Endothelial cell of umbilical vein (primary cell): Measurements from ENCODE around the gene OSBP2. TPM values are rescaled to one million over a fixed set of nuclear protein-coding genes. Genes with fewer than 3 reads are reported as not detected.
A peak's percentile ranks its signal among the peaks of the same experiment; 100 is the strongest.

Experiments used
- BruUV-seq: library from RNA; stranded (reverse); fragments of 400-500 nt; replicated peaks from 2 replicates; lab custom pipeline; 2021; lab: Mats Ljungman, UMichigan
- CTCF ChIA-PET: fragments of 300-600, 350-600 bp; sonication (Branson Sonifier 250); formaldehyde crosslinking; loops from one replicate; lab custom pipeline; 2021; ENCODE audit warnings: antibody characterized with exemption, inconsistent platforms; lab: Charles Lee
- POLR2A ChIA-PET: fragments of 300-600, 350-600 bp; sonication (Branson Sonifier 250); formaldehyde crosslinking; loops from one replicate; lab custom pipeline; 2021; ENCODE audit warnings: antibody characterized with exemption, inconsistent platforms; lab: Charles Lee
- DNase-seq: peaks from one replicate; pipeline ENCODE4 v3.0.0-alpha.2; 2011; ENCODE audit warnings: low read depth, low spot score
- FAIRE-seq: peaks from 2 replicates; lab custom pipeline; 2011; peaks lifted over from hg19 to GRCh38; lab: Jason Lieb, UNC
- H2AFZ ChIP-seq: 2 replicates; pipeline ENCODE4 v1.6.0; 2012; ENCODE audit warnings: low read depth, low read length, control low read depth, inconsistent platforms
- H3K27ac ChIP-seq: 2 replicates; pipeline ENCODE4 v1.5.1; 2011; ENCODE audit warnings: low read depth, mild to moderate bottlenecking, control low read depth, low read length, moderate library complexity; ENCODE audit not compliant: insufficient read depth
- H3K27me3 ChIP-seq, 2 experiments: 2 replicates each; pipeline versions ENCODE4 v1.6.0 to v1.6.1; 2011; ENCODE audit warnings: low read length in 2 of 2, mixed read lengths in 1 of 2; ENCODE audit not compliant: control insufficient read depth in 2 of 2, insufficient read depth in 2 of 2
- H3K36me3 ChIP-seq, 2 experiments: 2 replicates in 1 of 2; 3 replicates in 1 of 2; pipeline ENCODE4 v1.5.1; 2011; ENCODE audit warnings: low read length in 2 of 2, mild to moderate bottlenecking in 1 of 2, moderate library complexity in 1 of 2; ENCODE audit not compliant: control insufficient read depth in 2 of 2, insufficient read depth in 2 of 2; ENCODE audit errors: extremely low read depth in 1 of 2
- H3K4me1 ChIP-seq: 3 replicates; pipeline ENCODE4 v1.5.1; 2011; ENCODE audit warnings: mild to moderate bottlenecking, low read length; ENCODE audit not compliant: control insufficient read depth, insufficient read depth; ENCODE audit errors: extremely low read depth
- H3K4me2 ChIP-seq: 2 replicates; pipeline ENCODE4 v1.6.1; 2011; ENCODE audit warnings: low read length, control low read depth, mixed read lengths; ENCODE audit not compliant: insufficient read depth
- H3K4me3 ChIP-seq, 3 experiments: fragments of 200-600 bp in 1 of 3; sonication (generic), shearing (Covaris generic) in 1 of 3; replicated peaks in 1 of 3; 2 replicates each; pipeline ENCODE4 v1.5.1; 2011 to 2016; ENCODE audit warnings: control low read depth in 3 of 3, low read length in 3 of 3, mild to moderate bottlenecking in 2 of 3, inconsistent platforms in 1 of 3, low read depth in 1 of 3, moderate library complexity in 1 of 3; ENCODE audit not compliant: insufficient read depth in 1 of 3
- H3K79me2 ChIP-seq: 2 replicates; pipeline ENCODE4 v1.6.0; 2012; ENCODE audit warnings: low read length, inconsistent platforms; ENCODE audit not compliant: control insufficient read depth, insufficient read depth
- H3K9ac ChIP-seq: replicated peaks from 2 replicates; pipeline ENCODE3; 2011; ENCODE audit warnings: low read length, control low read depth; ENCODE audit not compliant: insufficient read depth; ENCODE audit errors: extremely low read depth
- H3K9me1 ChIP-seq: replicated peaks from 3 replicates; pipeline ENCODE4 v1.6.0; 2011; ENCODE audit warnings: mild to moderate bottlenecking, low read length; ENCODE audit not compliant: control insufficient read depth, insufficient read depth; ENCODE audit errors: extremely low read depth
- H3K9me3 ChIP-seq: replicated peaks from 2 replicates; pipeline ENCODE4 v1.5.1; 2012; ENCODE audit warnings: low read length, inconsistent platforms; ENCODE audit not compliant: control insufficient read depth, insufficient read depth
- H4K20me1 ChIP-seq: replicated peaks from 2 replicates; pipeline ENCODE3; 2011; ENCODE audit warnings: mild to moderate bottlenecking, low read length; ENCODE audit not compliant: control insufficient read depth, insufficient read depth; ENCODE audit errors: extremely low read depth
- CTCF ChIP-seq, 2 donors: IDR thresholded peaks; 1 replicate in 1 of 2; 2 replicates in 1 of 2; pipeline ENCODE4 v1.5.1; 2011; ENCODE audit warnings: low read length in 2 of 2, mild to moderate bottlenecking in 2 of 2, moderate library complexity in 2 of 2, control low read depth in 1 of 2, inconsistent platforms in 1 of 2, low read depth in 1 of 2; ENCODE audit not compliant: insufficient read depth in 1 of 2; ENCODE audit errors: extremely low read depth in 1 of 2
- EZH2 ChIP-seq: IDR thresholded peaks from 2 replicates; pipeline ENCODE4 v1.6.1; 2012; ENCODE audit warnings: borderline replicate concordance, low read depth, mild to moderate bottlenecking, moderate library complexity, low read length, inconsistent platforms; ENCODE audit not compliant: severe bottlenecking
- FOS ChIP-seq: IDR thresholded peaks from 2 replicates; pipeline ENCODE4 v1.6.1; 2011; ENCODE audit warnings: mild to moderate bottlenecking, low read length, moderate library complexity, borderline replicate concordance; ENCODE audit not compliant: insufficient read depth
- GATA2 ChIP-seq: IDR thresholded peaks from 2 replicates; pipeline ENCODE4 v1.7.0; 2011; ENCODE audit warnings: low read depth, mild to moderate bottlenecking, moderate library complexity, mixed read lengths, low read length; ENCODE audit not compliant: insufficient read length, insufficient read depth
- JUN ChIP-seq: IDR thresholded peaks from 2 replicates; pipeline ENCODE4 v1.6.1; 2011; ENCODE audit warnings: borderline replicate concordance, low read depth; ENCODE audit not compliant: insufficient read length, insufficient read depth
- MYC ChIP-seq: IDR thresholded peaks from one replicate; pipeline ENCODE4 v1.6.1; 2011; ENCODE audit warnings: mild to moderate bottlenecking, low read depth, low read length
- POLR2A ChIP-seq: IDR thresholded peaks from 2 replicates; pipeline ENCODE4 v1.6.1; 2012; ENCODE audit warnings: low read depth, mild to moderate bottlenecking, control low read depth, low read length
- POLR2AphosphoS5 ChIP-seq: IDR thresholded peaks from 2 replicates; pipeline ENCODE4 v1.6.1; 2012; ENCODE audit warnings: low read depth, mild to moderate bottlenecking, control low read depth, low read length, moderate library complexity; ENCODE audit not compliant: insufficient read depth
- dilution Hi-C: fragments of 300-500 bp; cut with MboI; formaldehyde crosslinking; loops from one replicate; pipeline ENCODE4 v1.15.0; 2019; ENCODE audit warnings: low sequenced_read_pairs; ENCODE audit not compliant: extremely low pct_ligation_motif_present
- intact Hi-C: fragments of 100-400 bp; cut with micrococcal nuclease; formaldehyde crosslinking; loops from one replicate; pipeline ENCODE4 v1.10.0; 2022
- polyA plus RNA-seq, 4 experiments: library from polyadenylated mRNA; depleted of rRNA in 3 of 4; stranded (reverse) in 3 of 4; unstranded in 1 of 4; fragments of >200 nt; gene quantifications; 2 replicates each; pipeline versions ENCODE4 v1.2.1 to v1.2.3, GENCODE V29; 2011 to 2012; ENCODE audit warnings: missing spikeins in 1 of 4
- total RNA-seq: library from RNA; stranded (reverse); gene quantifications from 2 replicates; pipeline ENCODE4 v1.2.3, GENCODE V29; 2021
- TF ChIP-seq, protein P1 (sequence below): IDR thresholded peaks from 2 replicates; pipeline ENCODE4 v1.6.1; 2011; ENCODE audit not compliant: insufficient read depth, insufficient read length

Gene OSBP2
- total and polyA plus RNA-seq, 2 donors (not counting 3 experiments of a cell fraction or from before 2014, with no cell fraction given) = 4.1 to 7.5 TPM

DNA sequence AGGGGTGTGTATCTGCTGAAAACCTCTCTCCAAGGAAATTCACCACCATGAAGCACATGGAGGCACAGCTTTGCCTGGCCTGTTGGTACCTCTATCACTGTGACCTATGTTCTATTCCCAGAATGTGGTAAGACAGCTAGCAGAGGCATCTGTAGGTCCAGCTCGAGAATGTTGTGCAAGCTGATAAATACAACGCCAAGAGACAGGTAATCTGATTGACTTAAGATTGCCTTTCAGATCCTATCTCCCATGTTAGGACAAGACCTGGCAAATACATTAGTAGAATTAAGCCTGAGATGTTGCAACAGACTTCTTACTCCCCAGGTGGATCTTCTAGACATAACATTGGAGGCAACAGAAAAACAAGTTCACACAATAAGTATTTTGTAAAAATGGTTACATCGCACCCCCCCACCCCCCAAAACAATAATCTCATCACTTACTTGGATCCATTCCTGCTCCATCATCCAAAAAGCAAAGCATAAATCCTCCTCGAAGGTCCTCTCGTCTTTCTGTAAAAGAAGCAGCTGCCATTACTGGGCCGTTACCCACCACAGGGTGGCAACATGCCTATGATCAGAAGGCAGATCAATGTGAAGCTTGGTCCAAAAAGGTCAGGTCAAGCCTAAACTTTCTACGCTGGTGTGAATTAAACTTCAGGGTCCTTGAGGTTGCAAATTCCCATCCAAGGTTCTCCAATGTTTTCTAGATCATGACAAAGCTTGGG is 255.4 kb downstream of the OSBP2 start:
- Histone ChIP-seq H3K9me3 (no peaks in the 10 kb centered on the region), H3K4me1 (no peaks in the 10 kb centered on the region), H3K9me1 (no peaks in the 10 kb centered on the region), H3K4me3 (no peak overlapping the region), H3K27ac (no peak overlapping the region), H3K27me3 (no peaks in the 10 kb centered on the region), H3K9ac (no peak overlapping the region), H3K79me2 (no peaks in the 10 kb centered on the region), H2AFZ (no peak overlapping the region), H3K36me3 (peaks cover 24 to 40% of the 10 kb centered on the region in 2 experiments), H4K20me1 (no peaks in the 10 kb centered on the region), H3K4me2 (no peak overlapping the region)
- ChIA-PET POLR2A (no interaction called here), CTCF (interaction anchor here (2.0 to 6.1 kb wide), 3 partner anchors 134 to 280 kb away, joined by 7 to 114 read pairs (median 7); partner anchors contain the start of gene SELENOM)
- no TSS peak for BruUV-seq
- dilution Hi-C loops (no loop called here), intact Hi-C loops (loop anchor here (5.0 kb wide), 1 partner anchor 282 kb away; no protein-coding TSS in a partner anchor)
- DNase-seq = no peak
- TF ChIP-seq POLR2A (no peak), POLR2AphosphoS5 (no peak), JUN (no peak), GATA2 (no peak), CTCF (IDR thresholded peaks at IDR 0.05; ENCODE audit: extremely low read depth in 1 of 2, insufficient read depth in 1 of 2, low read depth in 1 of 2, low read length in 2 of 2) (peak in 1 of 2 donors; percentile 3), MYC (no peak), FOS (no peak), EZH2 (no peak)
- TF ChIP-seq, protein P1, sequence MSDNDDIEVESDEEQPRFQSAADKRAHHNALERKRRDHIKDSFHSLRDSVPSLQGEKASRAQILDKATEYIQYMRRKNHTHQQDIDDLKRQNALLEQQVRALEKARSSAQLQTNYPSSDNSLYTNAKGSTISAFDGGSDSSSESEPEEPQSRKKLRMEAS = no peak
- FAIRE-seq = no peak
